Measurements from ENCODE around the gene FBXO8. TPM values are rescaled to one million over a fixed set of nuclear protein-coding genes. Genes with fewer than 3 reads are reported as not detected.

FBXO8 gene
- total RNA-seq, 2 experiments from 2014 or later: 12.6 to 12.7 TPM

GRCh38 chr4:174214101-174214878 lies 69.2 kb downstream of the FBXO8 start:
- no peaks in the 10 kb centered on the region for H3K79me2 ChIP-seq (ENCODE audit: insufficient read depth, low read depth, low read length)
- CTCF ChIA-PET (ENCODE audit: unreplicated experiment): no interaction called here
- H3K36me3 ChIP-seq (ENCODE audit: insufficient read depth, low read length): no peaks in the 10 kb centered on the region
- POLR2A ChIA-PET: no interaction called here
- BruUV-seq (replicated peaks): no TSS peak
- no peaks in the 10 kb centered on the region for H3K9me2 ChIP-seq (ENCODE audit: insufficient read depth, low read length)
- H3K4me1 ChIP-seq (ENCODE audit: insufficient read depth, low read length, poor library complexity, severe bottlenecking): no peaks in the 10 kb centered on the region
- H3K4me2 ChIP-seq (ENCODE audit: low read length): no peak overlapping the region
- H4K20me1 ChIP-seq (ENCODE audit: insufficient read depth, low read length): no peaks in the 10 kb centered on the region
- TF ChIP-seq EZH2phosphoT487 (IDR thresholded peaks at IDR 0.05; ENCODE audit: borderline replicate concordance, low read depth, low read length) (no peak), CTCF (conservative IDR thresholded peaks at IDR 0.05; ENCODE audit: low read length) (no peak)
- no peak overlapping the region for H2AFZ ChIP-seq (ENCODE audit: low read length)
- H3K4me3 ChIP-seq (ENCODE audit: low read depth, low read length, poor library complexity, severe bottlenecking): no peak overlapping the region
- DNase-seq (ENCODE audit: low spot score): no peak
- intact Hi-C loops (cut with micrococcal nuclease; ENCODE audit: unreplicated experiment): no loop called here
- H3K27ac ChIP-seq (ENCODE audit: low read depth, low read length, poor library complexity, severe bottlenecking): no peak overlapping the region
- H3K9me3 ChIP-seq (ENCODE audit: low read length): no peaks in the 10 kb centered on the region

GRCh38 chr4:174213731-174214100 lies 69.8 kb downstream of the FBXO8 start:
- intact Hi-C loops (cut with micrococcal nuclease; ENCODE audit: unreplicated experiment): no loop called here
- H3K4me2 ChIP-seq (ENCODE audit: low read length): no peak overlapping the region
- no peaks in the 10 kb centered on the region for H3K9me2 ChIP-seq (ENCODE audit: insufficient read depth, low read length)
- no peaks in the 10 kb centered on the region for H4K20me1 ChIP-seq (ENCODE audit: insufficient read depth, low read length)
- TF ChIP-seq EZH2phosphoT487 (IDR thresholded peaks at IDR 0.05; ENCODE audit: borderline replicate concordance, low read depth, low read length): no peak
- TF ChIP-seq CTCF (conservative IDR thresholded peaks at IDR 0.05; ENCODE audit: low read length): no peak
- no peak for DNase-seq (ENCODE audit: low spot score)
- H3K36me3 ChIP-seq (ENCODE audit: insufficient read depth, low read length): no peaks in the 10 kb centered on the region
- no peak overlapping the region for H3K27ac ChIP-seq (ENCODE audit: low read depth, low read length, poor library complexity, severe bottlenecking)
- no peaks in the 10 kb centered on the region for H3K4me1 ChIP-seq (ENCODE audit: insufficient read depth, low read length, poor library complexity, severe bottlenecking)
- H3K9me3 ChIP-seq (ENCODE audit: low read length): no peaks in the 10 kb centered on the region
- BruUV-seq (replicated peaks): no TSS peak
- ChIA-PET POLR2A (no interaction called here), CTCF (ENCODE audit: unreplicated experiment) (no interaction called here)
- no peak overlapping the region for H2AFZ ChIP-seq (ENCODE audit: low read length)
- no peak overlapping the region for H3K4me3 ChIP-seq (ENCODE audit: low read depth, low read length, poor library complexity, severe bottlenecking)
- H3K79me2 ChIP-seq (ENCODE audit: insufficient read depth, low read depth, low read length): no peaks in the 10 kb centered on the region

GRCh38 chr4:174212061-174212460 lies 71.4 kb downstream of the FBXO8 start:
- Histone ChIP-seq H3K79me2 (ENCODE audit: insufficient read depth, low read depth, low read length) (no peaks in the 10 kb centered on the region), H3K4me1 (ENCODE audit: insufficient read depth, low read length, poor library complexity, severe bottlenecking) (no peaks in the 10 kb centered on the region), H2AFZ (ENCODE audit: low read length) (no peak overlapping the region), H3K27ac (ENCODE audit: low read depth, low read length, poor library complexity, severe bottlenecking) (no peak overlapping the region), H3K4me2 (ENCODE audit: low read length) (no peak overlapping the region), H3K9me2 (ENCODE audit: insufficient read depth, low read length) (no peaks in the 10 kb centered on the region), H3K9me3 (ENCODE audit: low read length) (no peaks in the 10 kb centered on the region), H3K4me3 (ENCODE audit: low read depth, low read length, poor library complexity, severe bottlenecking) (no peak overlapping the region), H3K36me3 (ENCODE audit: insufficient read depth, low read length) (no peaks in the 10 kb centered on the region), H4K20me1 (ENCODE audit: insufficient read depth, low read length) (no peaks in the 10 kb centered on the region)
- no peak for DNase-seq (ENCODE audit: low spot score)
- ChIA-PET CTCF (ENCODE audit: unreplicated experiment) (no interaction called here), POLR2A (interaction anchor here (1.2 kb wide), 1 partner anchor 12 kb away, joined by 3 read pairs; no protein-coding TSS in a partner anchor)
- BruUV-seq (replicated peaks): no TSS peak
- intact Hi-C loops (cut with micrococcal nuclease; ENCODE audit: unreplicated experiment): no loop called here
- no peak for TF ChIP-seq EZH2phosphoT487 (IDR thresholded peaks at IDR 0.05; ENCODE audit: borderline replicate concordance, low read depth, low read length)
- TF ChIP-seq CTCF (conservative IDR thresholded peaks at IDR 0.05; ENCODE audit: low read length): no peak

Data from OCI-LY7 (cell line).